Measurements from ENCODE around the gene PLA2G5. TPM values are rescaled to one million over a fixed set of nuclear protein-coding genes. Genes with fewer than 3 reads are reported as not detected.

The PLA2G5 gene
- total and polyA plus RNA-seq, 2 donors from 2014 or later = 0.47 to 0.58 TPM

DNA sequence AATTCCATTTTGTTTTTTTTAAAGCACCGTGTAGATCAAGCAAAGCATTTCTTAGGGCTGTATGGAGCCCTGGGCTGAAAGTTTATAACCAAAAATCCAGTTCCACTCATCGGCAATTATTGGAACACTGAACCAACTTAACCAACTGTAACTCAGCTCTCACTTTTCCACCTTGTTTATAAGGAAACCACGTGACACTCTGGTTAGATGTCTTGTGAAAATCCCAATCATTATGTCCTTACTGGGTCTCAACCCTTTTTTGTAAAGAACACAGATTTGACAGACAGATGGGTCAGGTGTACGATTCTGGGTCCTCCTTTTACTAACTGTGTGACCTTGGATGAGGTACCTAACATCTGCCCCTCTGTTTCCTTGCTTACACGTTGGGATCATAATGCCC, 6.2 kb downstream of the PLA2G5 start:
- Histone ChIP-seq H3K27me3 (ENCODE audit: control insufficient read depth, insufficient read depth, low read length) (no peaks in the 10 kb centered on the region), H3K27ac (ENCODE audit: low read depth in 2 of 2, low read length in 2 of 2) (no peak overlapping the region), H3K4me3 (ENCODE audit: low read length in 3 of 3) (no peak overlapping the region), H3K4me1 (ENCODE audit: control insufficient read depth in 2 of 3, insufficient read depth in 2 of 3, low read depth in 1 of 3, low read length in 3 of 3) (peaks cover 0 to 2% (median 0%) of the 10 kb centered on the region in 3 donors), H3K9ac (ENCODE audit: low read length in 3 of 3) (no peak overlapping the region), H3K9me3 (ENCODE audit: control insufficient read depth in 2 of 3, insufficient read depth in 1 of 3, low read length in 3 of 3) (no peaks in the 10 kb centered on the region), H3K36me3 (ENCODE audit: control insufficient read depth in 2 of 3, insufficient read depth in 3 of 3, low read length in 3 of 3) (no peaks in the 10 kb centered on the region)
- FAIRE-seq (no peak), DNase-seq (no peak)
- intact Hi-C loops (cut with DNase I) = no loop called here
- TF ChIP-seq, protein P1, sequence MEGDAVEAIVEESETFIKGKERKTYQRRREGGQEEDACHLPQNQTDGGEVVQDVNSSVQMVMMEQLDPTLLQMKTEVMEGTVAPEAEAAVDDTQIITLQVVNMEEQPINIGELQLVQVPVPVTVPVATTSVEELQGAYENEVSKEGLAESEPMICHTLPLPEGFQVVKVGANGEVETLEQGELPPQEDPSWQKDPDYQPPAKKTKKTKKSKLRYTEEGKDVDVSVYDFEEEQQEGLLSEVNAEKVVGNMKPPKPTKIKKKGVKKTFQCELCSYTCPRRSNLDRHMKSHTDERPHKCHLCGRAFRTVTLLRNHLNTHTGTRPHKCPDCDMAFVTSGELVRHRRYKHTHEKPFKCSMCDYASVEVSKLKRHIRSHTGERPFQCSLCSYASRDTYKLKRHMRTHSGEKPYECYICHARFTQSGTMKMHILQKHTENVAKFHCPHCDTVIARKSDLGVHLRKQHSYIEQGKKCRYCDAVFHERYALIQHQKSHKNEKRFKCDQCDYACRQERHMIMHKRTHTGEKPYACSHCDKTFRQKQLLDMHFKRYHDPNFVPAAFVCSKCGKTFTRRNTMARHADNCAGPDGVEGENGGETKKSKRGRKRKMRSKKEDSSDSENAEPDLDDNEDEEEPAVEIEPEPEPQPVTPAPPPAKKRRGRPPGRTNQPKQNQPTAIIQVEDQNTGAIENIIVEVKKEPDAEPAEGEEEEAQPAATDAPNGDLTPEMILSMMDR (IDR thresholded peaks at IDR 0.05; ENCODE audit: borderline replicate concordance, extremely low read depth, insufficient read depth) = no peak

- no peaks in the 10 kb centered on the region for H3K36me3 ChIP-seq (ENCODE audit: control insufficient read depth in 2 of 3, insufficient read depth in 3 of 3, low read length in 3 of 3)
- DNase-seq (no peak), FAIRE-seq (no peak)
- no peaks in the 10 kb centered on the region for H3K27me3 ChIP-seq (ENCODE audit: control insufficient read depth, insufficient read depth, low read length)
- no peak overlapping the region for H3K4me3 ChIP-seq (ENCODE audit: low read length in 3 of 3)
- no peak overlapping the region for H3K9ac ChIP-seq (ENCODE audit: low read length in 3 of 3)
- TF ChIP-seq, protein P1 (IDR thresholded peaks at IDR 0.05; ENCODE audit: borderline replicate concordance, extremely low read depth, insufficient read depth) = no peak
- H3K9me3 ChIP-seq (ENCODE audit: control insufficient read depth in 2 of 3, insufficient read depth in 1 of 3, low read length in 3 of 3) = no peaks in the 10 kb centered on the region
- H3K4me1 ChIP-seq (ENCODE audit: control insufficient read depth in 2 of 3, insufficient read depth in 2 of 3, low read depth in 1 of 3, low read length in 3 of 3) = peaks cover 0 to 2% (median 0%) of the 10 kb centered on the region in 3 donors
- intact Hi-C loops (cut with DNase I) = no loop called here
- no peak overlapping the region for H3K27ac ChIP-seq (ENCODE audit: low read depth in 2 of 2, low read length in 2 of 2)
Observed at GRCh38 chr1:20076710-20077461, 6.9 kb downstream of the PLA2G5 start.

DNA sequence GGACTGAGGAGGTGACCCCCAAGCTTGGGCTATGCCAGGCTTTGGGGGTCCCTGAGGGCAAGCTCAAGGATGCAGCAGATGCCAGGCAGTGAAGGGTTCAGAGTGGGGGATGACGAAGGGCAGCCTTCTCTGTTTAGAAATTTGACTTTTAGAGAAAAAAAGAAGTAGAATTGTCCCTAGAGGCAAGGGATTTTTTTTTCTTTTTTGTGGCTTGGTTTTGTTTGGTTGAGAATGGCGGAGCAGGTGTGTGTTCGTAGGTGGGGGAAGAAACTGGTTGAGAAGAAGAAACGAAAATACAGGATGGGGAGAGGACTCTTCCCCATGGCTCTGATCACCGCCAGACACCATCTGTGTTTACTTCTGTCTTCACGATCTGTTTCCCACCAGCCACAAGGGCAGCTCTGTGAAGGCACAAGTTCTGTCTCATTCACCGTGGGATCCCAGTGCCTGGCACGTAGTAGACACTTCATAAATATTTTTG, 8.2 kb downstream of the PLA2G5 start:
- H3K9ac ChIP-seq (ENCODE audit: low read length in 3 of 3) = no peak overlapping the region
- no peak overlapping the region for H3K27ac ChIP-seq (ENCODE audit: low read depth in 2 of 2, low read length in 2 of 2)
- FAIRE-seq (no peak), DNase-seq (no peak)
- intact Hi-C loops (cut with DNase I) = no loop called here
- TF ChIP-seq, protein P1 (IDR thresholded peaks at IDR 0.05; ENCODE audit: borderline replicate concordance, extremely low read depth, insufficient read depth) = no peak
- H3K4me3 ChIP-seq (ENCODE audit: low read length in 3 of 3) = no peak overlapping the region
- H3K4me1 ChIP-seq (ENCODE audit: control insufficient read depth in 2 of 3, insufficient read depth in 2 of 3, low read depth in 1 of 3, low read length in 3 of 3) = peaks cover 0 to 2% (median 0%) of the 10 kb centered on the region in 3 donors
- no peaks in the 10 kb centered on the region for H3K9me3 ChIP-seq (ENCODE audit: control insufficient read depth in 2 of 3, insufficient read depth in 1 of 3, low read length in 3 of 3)
- no peaks in the 10 kb centered on the region for H3K36me3 ChIP-seq (ENCODE audit: control insufficient read depth in 2 of 3, insufficient read depth in 3 of 3, low read length in 3 of 3)
- H3K27me3 ChIP-seq (ENCODE audit: control insufficient read depth, insufficient read depth, low read length) = no peaks in the 10 kb centered on the region

All from kidney (tissue), 14 donors.